ENCODE measurements around the gene PCF11. TPM values are rescaled to one million over a fixed set of nuclear protein-coding genes. Genes with fewer than 3 reads are reported as not detected.

Gene PCF11
- total RNA-seq, 1 donor from 2014 or later = 39.7 TPM

DNA sequence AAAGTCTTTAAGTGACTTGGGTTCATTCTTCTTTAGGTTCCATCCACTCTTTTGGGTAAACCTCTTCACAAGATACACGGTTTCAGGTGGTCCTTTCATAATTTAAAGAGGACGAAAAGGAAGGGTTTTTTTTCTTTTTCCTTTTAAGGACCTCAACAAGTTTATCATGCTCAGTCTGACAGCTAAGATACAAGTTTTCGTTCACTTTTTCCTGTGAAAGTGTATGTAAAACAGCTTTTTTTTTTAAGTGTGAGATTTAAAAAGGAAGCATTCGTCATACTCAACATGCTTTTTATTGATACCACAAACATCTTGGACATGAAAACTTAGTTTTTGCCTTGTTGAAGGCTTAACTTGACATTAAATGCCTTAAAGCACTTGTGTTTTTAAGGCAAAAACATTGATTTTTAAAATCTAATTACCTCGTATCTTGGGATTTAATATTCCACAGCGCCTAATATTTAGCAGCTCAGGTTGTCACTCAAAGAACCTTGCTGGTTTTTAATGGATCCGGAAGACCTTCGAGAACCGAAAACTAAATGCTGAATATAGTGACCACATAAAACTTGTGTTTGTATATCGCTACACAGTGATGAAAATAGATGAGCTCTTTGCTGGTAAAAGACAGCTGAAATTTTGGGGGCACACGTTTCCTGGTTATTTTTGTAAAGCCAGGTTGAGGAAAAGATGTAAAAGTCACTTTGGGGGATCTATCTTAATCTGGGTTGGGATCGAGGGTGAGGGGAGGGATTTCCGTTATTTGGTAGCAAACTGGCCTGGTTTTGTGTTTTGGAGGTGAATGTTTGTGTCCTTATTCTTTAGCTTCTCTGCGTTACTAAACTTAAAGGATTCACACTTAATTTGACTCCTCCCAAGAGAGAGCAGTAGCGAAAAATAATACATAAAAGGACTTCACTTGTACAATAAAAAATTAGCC, 2.3 kb downstream of the PCF11 start:
- H3K27ac Mint-ChIP-seq (ENCODE audit: unreplicated experiment) = peak overlapping the region; percentile 100
- peaks cover 16% of the 10 kb centered on the region for H3K36me3 Mint-ChIP-seq (ENCODE audit: low read depth)
- TF ChIP-seq, protein P1, sequence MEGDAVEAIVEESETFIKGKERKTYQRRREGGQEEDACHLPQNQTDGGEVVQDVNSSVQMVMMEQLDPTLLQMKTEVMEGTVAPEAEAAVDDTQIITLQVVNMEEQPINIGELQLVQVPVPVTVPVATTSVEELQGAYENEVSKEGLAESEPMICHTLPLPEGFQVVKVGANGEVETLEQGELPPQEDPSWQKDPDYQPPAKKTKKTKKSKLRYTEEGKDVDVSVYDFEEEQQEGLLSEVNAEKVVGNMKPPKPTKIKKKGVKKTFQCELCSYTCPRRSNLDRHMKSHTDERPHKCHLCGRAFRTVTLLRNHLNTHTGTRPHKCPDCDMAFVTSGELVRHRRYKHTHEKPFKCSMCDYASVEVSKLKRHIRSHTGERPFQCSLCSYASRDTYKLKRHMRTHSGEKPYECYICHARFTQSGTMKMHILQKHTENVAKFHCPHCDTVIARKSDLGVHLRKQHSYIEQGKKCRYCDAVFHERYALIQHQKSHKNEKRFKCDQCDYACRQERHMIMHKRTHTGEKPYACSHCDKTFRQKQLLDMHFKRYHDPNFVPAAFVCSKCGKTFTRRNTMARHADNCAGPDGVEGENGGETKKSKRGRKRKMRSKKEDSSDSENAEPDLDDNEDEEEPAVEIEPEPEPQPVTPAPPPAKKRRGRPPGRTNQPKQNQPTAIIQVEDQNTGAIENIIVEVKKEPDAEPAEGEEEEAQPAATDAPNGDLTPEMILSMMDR (IDR thresholded peaks at IDR 0.05) = no peak
- H3K27me3 Mint-ChIP-seq (ENCODE audit: low read depth) = no peaks in the 10 kb centered on the region
- peaks cover 33% of the 10 kb centered on the region for H3K4me1 Mint-ChIP-seq (ENCODE audit: low read depth)
- H3K9me3 Mint-ChIP-seq (ENCODE audit: low read depth) = no peaks in the 10 kb centered on the region
- DNase-seq (ENCODE audit: low spot score) = no peak
- H3K4me3 Mint-ChIP-seq (ENCODE audit: unreplicated experiment) = peak overlapping the region; percentile 100

DNA sequence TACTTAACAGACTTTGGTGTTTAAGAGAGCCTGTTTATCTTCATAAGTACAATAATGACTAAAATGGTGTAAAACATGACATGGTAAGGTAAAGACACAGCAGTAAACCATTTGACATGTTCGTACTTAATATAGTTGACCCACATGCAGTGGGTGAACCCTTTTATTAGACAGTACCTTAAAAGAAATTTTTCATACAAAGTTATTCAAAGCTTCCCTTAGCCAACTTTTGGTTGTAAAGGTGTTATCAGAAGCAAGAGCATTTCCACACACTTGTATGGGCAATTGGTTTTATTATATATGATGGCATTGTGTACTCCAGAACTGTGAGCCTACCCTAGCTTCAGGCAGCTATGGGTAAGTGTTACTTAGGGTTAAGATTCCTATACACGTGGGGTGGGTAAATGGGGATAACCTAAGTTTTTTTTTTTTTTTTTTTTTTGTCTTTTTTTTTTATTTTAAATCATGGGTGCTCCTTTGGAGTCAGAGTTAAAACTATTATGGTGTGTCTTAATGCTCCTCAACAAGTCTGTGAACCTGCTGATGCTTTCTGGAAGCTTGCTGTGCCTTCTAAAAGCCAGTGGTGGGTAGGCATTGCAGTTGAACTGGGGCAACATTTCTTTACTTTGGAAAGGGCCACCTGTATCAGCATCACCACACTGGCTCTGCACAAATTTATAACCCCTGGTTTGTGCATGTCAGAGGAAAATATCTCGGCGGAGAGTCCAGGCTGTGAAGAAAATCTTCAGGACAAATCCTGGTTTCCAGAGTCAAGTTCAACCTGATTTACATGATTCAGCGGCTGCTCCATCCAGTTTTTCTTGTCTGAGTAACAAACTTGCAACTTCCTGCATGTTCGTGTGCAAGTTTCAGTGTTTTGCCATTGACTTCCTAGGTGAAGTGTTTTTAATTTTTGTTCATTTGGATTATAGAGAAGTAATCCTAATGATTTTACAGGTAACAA, 3.3 kb downstream of the PCF11 start:
- Mint-ChIP-seq H3K36me3 (ENCODE audit: low read depth) (peaks cover 21% of the 10 kb centered on the region), H3K27ac (ENCODE audit: unreplicated experiment) (peak overlapping the region; percentile 100), H3K4me1 (ENCODE audit: low read depth) (peaks cover 33% of the 10 kb centered on the region)

DNA sequence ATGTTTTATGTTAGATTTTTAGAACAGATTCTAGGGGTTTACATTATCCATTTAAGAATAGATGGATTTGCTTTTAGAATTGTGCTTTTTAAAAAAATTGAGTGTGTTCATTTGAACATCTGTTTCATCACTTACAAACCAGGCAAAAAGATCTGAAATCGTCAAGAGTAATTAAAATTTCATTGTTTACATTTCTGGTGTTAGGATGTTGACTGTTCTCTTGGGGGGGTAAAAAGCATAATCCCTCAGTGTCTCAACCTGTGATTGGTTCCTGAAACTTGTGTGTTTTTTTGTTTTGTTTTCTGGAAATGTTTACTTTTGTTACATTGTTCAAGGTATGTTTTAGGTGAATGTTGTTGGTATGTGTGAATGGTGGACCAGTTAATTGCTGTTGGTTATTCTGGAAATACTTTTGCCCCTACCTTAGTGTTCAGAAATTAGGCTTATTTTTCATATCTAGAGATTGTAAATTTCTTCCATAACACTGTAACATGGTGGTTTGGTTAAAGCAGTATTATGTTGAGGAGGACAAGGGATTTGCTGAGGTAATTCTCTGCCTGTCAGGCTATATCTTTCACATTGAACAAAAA, 4.8 kb downstream of the PCF11 start:
- Mint-ChIP-seq H3K27me3 (ENCODE audit: low read depth) (no peaks in the 10 kb centered on the region), H3K27ac (ENCODE audit: unreplicated experiment) (peak overlapping the region; percentile 100), H3K4me3 (ENCODE audit: unreplicated experiment) (peak overlapping the region; percentile 14), H3K4me1 (ENCODE audit: low read depth) (peaks cover 40% of the 10 kb centered on the region), H3K9me3 (ENCODE audit: low read depth) (peaks cover 3% of the 10 kb centered on the region), H3K36me3 (ENCODE audit: low read depth) (peaks cover 33% of the 10 kb centered on the region)
- no peak for DNase-seq (ENCODE audit: low spot score)
- TF ChIP-seq, protein P1 (IDR thresholded peaks at IDR 0.05) = no peak

More for the DNA sequence above, 3.3 kb downstream of the PCF11 start:
- no peaks in the 10 kb centered on the region for H3K9me3 Mint-ChIP-seq (ENCODE audit: low read depth)
- TF ChIP-seq, protein P1 (IDR thresholded peaks at IDR 0.05) = no peak
- H3K27me3 Mint-ChIP-seq (ENCODE audit: low read depth) = no peaks in the 10 kb centered on the region
- H3K4me3 Mint-ChIP-seq (ENCODE audit: unreplicated experiment) = peak overlapping the region; percentile 100
- no peak for DNase-seq (ENCODE audit: low spot score)

DNA sequence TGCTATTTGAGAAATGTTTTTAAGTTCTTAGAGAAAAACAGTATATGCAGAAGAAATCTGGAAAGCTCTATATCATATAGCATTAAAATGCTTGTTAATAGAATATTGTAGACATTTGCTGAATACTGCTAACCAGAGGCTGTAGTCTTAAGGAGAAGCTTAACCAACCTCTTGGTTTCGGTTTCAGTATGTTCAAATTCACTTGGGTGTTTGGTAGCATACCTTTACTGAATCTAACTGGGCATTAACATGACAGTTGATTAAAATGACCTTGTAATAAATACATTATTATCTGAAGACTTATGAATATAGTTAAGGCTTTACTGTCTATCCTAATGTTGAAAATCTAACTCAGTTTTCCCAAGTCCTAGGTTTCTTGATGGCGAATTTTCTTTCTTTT, 5.4 kb downstream of the PCF11 start:
- Mint-ChIP-seq H3K9me3 (ENCODE audit: low read depth) (peaks cover 3% of the 10 kb centered on the region), H3K4me3 (ENCODE audit: unreplicated experiment) (no peak overlapping the region), H3K36me3 (ENCODE audit: low read depth) (peaks cover 32% of the 10 kb centered on the region), H3K27me3 (ENCODE audit: low read depth) (no peaks in the 10 kb centered on the region), H3K27ac (ENCODE audit: unreplicated experiment) (peak overlapping the region; percentile 49), H3K4me1 (ENCODE audit: low read depth) (peaks cover 40% of the 10 kb centered on the region)
- TF ChIP-seq, protein P1 (IDR thresholded peaks at IDR 0.05) = no peak
- no peak for DNase-seq (ENCODE audit: low spot score)
